Fibroblast of peridontal ligament (primary cell): ENCODE measurements around the gene TRIM44.
"Not testable (repeated sequence)": the region's sequence is repeated elsewhere in the genome, so short reads cannot be mapped to it uniquely, and the experiment has no call there.

Source experiments
- DNase-seq: peaks from one replicate; pipeline ENCODE4 v3.0.0-alpha.2; 2010; ENCODE audit errors: extremely low read depth

TRIM44 gene

DNA sequence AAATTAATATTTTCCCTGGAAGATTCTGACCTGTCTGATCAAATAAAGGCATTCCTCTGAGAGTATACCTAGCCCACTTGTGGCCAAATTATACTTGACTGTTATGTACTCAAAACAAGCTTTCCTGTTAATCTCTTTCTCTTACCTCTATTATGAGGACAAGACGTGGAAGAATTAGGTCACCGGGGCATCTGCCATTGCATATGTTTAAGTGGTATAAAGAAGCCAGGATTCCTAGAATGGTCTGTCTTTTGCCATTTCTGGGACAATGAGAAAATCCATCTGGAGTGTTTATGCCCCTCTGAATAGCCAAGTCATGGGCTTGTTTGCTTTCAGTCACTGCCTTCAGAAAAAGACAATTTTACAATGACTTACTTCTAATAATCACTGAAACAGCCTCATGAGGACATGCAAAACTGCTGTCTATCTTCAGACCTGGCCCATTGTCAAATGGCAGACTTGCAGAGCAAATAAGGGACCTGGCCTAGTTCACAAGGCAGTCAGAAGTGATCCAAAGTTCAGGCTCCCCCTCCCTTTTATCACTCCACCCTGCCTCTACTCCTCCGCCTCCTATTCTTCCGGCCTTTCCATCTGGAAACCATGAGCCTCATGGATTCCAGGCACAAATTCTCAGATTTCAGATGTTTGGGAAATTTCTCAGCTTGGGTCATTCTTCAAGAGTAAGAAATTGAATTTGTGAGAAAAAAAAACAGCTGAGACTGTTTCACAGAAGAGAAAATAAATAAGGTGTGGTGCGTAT, 153.2 kb downstream of the TRIM44 start:
- DNase-seq: peak; percentile 86

DNA sequence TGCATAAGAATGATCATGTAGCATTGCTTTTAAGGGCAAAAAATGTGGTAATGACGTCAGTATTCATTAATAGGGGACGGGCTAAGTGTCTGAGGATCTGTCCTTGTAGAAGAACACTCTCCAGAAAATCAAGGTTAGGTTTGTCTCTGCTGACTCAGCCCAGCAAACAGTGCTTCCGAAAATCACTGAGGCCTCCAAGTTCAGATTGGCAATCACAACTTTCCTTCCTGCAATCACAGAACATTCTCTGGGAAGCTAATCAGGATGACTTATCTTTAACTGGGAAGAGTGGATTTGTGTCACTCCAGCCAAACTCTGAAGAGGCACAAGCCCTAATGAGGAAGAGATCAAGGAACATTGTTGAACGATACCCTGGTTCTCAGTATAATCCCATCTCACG, 158.0 kb downstream of the TRIM44 start:
- no peak for DNase-seq

DNA sequence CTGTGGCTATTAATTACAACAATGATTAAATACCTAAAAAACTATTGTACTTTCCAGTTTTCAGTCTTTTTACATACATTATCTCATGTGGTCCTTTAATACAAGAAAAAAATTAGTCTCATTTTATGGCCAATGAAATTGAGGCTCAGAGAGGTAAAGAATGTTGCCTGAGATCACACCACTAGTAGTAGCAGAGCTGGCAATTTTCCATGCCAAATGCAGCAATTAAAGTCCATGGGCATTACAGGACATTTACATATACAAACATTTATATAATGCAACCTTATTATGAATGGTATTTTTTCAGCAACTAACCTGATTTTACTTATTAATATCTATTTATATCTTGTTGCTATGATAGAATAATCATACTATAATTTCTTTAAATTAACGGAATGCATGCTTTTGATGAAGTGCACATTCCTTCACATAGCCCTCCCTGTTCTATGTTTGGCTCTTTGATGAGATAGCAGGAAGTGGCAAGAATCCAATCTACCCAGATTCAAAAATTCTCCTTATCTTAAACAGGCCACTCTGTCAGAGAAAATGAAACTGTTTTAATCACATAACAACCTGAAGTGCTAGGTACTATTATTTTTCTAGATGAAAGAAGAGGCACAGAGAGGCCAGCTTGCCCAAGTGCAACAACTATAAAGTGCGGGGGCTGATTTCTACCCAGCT, 160.4 kb downstream of the TRIM44 start:
- DNase-seq: no peak

DNA sequence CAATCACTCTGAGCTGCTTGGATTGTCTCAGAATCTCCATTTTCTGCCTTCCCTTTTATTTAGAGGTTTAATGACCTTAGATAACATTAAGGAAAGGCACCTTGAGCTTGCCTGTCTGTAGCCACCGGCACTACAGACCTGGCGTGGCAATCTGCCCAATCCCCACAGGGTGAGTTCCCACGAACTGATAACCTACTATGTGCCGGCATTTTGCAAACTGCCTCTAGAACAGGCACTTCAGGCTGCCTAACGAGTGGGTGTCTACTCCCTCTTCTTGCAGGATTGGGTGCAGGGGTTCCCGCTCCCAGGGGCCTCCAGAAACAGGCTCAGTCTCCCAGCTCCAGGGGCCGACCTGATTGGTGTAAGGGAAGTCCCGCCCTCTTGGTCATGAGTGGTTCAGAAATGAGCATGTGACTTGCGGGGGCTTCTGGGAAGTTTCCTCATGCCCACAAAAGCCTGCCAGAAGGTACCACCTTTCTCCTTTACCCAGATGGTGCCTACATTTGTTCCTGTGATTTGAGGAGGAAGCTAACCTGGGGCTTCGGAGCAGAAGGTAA, 161.2 kb downstream of the TRIM44 start:
- no peak for DNase-seq

DNA sequence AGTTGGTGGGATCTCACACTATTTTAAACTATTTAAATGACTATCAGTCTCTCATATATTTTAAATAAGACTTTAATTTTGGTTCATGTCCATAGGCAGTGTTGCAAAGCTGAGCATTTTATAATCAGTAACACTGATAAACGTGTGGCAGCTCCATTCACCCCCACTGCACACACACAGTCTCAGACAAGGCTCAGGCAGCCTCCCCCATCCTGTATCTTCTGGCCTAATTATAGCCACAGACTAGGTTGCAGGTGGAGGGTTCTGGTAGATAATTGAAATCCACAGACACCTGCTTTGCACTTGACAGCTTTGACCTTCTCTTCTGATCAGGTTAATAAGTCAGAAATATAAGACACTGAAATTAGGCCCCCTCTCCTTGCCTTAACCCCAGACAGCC, 162.8 kb downstream of the TRIM44 start:
- no peak for DNase-seq

DNA sequence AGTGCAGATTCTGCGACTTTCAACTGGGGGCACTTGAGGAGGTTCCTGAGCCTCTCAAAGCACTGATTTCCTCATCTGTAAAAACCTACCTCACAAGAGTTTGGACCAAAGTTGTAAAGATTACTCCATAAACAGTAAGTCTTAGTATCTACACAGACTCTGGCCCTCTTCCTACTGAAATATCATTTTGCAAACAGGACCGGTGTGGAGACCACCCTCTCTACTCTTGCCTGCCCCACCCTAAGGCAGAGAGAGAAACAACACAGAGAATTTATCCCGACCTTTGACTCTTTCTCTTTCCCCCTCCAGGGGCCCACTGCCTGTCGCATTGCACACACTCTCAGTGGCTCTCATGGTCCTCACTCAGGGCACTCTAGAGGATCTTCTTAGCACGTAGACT, 163.4 kb downstream of the TRIM44 start:
- no peak for DNase-seq

DNA sequence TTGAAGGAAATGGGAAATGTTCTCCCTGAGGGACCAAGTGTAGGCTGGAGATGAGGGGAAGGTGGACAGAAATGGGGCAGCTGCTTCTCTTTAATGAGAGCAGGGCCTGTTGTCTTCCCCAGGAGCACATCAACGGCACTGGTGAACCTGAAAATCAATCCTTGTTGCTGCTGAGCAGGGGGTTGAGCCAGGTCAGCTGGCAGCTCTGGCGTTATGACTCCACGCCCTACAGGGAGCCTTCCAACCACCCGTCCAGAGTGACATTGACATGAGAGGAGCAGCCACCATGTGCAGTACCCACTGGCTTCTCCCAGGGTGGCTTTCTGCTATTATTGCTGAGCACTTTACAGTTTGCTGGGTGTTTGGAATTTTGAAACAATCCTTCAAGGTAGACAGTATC, 164.4 kb downstream of the TRIM44 start:
- no peak for DNase-seq

DNA sequence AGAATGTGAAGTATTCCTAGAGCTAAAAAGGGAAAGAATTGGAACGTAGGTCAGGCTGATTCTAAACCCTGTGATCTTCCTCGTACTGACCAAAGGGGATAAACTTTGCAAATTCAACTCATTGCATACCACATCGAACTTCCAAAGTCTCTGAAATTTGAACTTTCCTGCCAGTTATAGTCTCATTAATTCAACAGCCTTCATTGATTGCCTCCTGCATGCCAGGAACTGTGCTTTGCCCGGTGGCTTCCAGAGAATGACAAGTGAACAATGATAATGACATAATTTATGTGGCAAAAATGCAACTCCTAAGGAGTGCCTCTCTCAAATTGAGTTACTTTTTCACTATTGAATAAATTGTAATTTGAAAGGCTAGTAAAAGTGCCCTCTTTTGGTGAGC, 173.6 kb downstream of the TRIM44 start:
- DNase-seq: no peak

DNA sequence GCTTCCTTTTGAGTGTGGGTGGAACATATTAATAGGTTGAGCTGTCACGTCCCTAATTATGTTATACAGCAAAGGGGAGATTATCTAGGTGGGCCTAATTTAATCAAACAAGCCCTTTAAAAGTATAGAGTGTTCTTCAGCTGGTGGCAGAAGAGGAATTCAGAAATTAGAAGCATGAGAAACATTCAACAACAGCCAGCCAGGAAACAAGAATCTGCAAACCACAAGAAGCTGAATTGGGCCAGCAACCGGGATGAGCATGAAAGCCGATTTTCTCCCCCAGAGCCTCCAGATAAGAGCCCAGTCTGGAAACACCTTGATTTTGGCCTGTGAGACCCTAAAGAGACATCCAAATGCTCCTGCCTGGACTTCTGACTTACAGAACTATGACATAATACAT, 175.5 kb downstream of the TRIM44 start:
- DNase-seq: peak; percentile 16

DNA sequence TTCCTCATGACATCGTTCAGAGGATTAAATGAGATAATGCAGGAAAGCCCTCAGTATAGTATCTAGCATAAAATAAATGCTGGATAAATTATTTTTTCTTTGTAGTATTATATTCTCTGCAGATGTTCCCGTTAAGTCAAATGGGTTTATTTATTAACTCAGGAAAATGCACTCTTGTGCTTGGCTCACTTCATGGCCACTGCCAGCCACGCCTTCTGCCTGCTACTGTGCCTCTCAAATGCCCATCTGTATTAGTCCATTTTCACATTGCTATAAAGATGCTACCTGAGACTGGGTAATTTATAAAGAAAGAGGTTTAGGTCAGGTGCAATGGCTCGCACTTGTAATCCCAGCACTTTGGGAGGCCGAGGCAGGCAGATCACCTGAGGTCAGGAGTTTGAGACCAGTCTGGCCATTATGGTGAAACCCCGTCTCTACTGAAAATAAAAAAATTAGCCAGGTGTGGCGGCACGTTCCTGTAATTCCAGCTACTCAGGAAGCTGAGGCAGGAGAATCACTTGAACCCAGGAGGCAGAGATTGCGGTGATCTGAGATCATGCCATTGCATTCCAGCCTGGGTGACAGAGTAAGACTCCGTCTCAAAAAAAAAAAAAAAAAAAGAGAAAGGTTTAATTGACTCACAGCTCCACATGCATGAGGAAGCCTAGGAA, 176.3 kb downstream of the TRIM44 start:
- DNase-seq: not testable (repeated sequence)

DNA sequence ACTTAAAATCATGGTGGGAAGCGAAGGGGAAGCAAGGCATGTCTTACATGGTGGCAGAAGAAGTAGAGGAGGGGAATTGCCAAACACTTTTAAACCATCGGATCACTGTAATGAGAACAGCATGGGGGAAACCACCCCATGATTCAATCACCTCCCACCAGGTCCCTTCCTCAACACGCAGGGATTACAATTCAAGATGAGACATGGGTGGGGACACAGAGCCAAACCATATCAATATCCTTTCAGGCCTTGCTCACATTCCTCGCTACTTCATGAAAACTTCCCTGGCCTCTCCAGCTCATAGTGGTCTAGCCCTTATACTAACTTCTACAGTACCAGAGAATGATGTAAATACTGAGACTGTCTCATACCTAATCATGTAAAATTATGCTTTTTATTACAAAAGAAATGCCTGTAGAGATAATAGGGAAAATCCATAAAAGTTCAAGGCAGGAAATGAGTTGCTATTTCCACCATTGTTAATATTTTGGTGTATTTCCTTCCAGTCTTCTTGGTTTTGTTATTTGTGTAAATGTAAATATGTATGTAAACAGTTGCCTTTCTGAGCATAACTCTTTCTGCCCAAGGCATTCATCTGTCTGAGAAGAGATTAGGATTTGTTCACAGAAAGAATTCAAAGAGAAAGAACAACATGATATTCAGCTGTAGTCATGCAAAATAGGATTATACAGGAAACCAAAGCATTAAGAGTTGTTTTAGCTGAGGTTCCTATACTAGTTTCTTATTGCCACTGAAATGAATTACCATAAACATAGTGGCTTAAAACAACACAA, 177.0 kb downstream of the TRIM44 start:
- no peak for DNase-seq

DNA sequence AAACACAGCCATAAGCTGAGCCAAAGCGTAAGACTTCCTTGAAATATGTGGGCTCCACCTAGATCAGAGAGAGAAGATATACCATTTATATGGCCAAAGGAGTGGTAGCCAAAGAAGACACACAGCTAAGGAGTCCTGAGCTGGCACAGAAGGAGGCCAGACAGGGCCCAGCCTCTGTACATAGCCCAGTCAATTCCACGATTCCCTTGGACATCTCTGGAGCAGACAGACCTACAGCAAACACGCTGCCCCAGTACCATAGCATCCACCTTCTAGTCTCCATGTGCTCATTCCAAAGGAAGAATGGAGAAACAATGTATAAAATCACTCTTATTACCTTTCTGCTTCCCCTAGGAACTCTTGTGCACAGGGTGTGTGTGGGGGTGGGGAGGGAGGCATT, 179.2 kb downstream of the TRIM44 start:
- no peak for DNase-seq

DNA sequence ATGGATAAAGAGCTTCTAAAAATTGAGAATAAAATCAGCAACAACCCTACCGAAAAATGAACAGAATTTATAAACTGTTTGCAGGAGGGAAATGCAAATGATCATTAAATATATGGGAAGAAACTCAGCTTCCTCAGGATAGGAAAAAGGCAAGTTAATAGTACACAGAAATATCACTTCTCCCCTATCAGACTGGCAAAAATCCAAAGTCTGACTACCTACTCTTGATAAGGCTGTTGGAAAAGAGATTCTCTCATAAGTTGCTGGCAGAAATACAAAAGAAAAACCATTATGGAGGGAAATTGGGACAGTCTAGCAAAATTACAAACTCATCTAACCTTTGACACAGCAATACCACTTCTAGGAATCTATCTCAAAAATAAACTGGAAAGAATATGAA, 180.4 kb downstream of the TRIM44 start:
- DNase-seq: no peak

DNA sequence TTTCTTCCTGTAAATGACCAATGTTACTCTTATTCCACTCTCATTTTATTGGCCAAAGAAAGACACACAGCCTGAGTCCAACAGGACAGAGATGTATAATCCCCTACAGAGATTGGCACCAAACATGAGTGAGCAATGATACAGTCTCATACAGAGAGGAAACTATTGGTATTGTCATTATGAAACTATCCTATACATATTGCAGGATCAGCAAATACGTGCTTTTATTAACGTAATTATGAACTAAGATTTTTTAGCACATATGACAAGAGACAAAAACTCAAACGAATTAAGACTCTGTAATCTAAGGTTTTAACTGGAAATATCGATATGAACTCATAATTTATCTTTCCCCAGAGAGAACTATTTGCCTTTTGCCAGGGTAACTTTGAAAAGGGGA, 182.0 kb downstream of the TRIM44 start:
- DNase-seq: no peak

DNA sequence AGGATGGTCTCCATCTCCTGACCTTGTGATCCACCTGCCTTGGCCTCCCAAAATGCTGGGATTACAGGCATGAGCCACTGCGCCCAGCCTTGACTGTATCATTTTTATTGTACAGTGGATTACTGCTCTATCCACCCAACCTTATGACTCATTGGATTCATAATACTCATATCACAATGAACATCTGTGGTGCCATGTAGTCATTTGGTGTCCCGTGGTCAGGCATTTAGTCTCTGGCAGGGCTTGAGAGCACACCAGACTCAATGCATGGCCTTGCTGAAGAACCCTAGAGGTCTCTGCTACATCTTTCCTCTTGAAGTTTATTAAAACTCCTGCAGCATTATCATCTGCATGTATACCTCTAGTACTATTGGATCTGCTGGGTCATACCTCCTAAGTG, 183.3 kb downstream of the TRIM44 start:
- DNase-seq: no peak

DNA sequence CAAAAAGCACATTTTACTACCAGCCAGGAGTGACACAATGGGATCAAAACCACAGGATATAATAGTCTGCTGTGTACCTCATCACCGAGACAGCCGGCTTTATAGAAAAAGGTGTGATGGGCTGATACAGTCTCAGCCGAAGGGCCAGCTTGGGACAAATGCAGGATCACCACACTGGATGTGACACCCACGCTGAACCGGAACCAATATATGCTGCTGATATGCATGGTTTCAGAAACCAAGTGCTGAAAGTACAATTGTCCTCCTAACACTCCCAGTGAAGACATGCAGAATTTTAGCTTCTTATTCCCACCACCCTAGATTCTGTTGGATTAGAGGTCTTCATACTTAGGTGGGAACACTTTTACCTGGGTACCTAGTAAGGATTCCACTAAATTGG, 184.3 kb downstream of the TRIM44 start:
- DNase-seq: no peak

DNA sequence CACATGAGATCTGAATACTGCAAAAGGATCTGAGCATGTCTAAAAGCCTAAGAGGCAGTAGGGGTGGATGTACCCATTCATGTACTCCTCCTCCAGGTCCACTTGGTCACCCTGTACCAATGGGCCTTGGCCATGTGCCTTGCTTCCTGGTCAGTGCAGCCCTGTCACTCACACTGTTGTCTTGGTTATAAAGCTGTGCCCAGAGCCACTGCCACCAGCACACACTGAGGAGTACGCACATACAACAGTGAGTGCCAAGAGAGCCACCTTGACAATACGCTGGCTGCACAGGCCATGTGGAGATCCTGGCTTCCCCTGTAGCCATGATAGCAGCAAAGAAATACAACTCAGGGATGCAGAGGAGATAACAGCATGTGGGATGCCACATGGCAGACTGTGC, 184.9 kb downstream of the TRIM44 start:
- DNase-seq: no peak

DNA sequence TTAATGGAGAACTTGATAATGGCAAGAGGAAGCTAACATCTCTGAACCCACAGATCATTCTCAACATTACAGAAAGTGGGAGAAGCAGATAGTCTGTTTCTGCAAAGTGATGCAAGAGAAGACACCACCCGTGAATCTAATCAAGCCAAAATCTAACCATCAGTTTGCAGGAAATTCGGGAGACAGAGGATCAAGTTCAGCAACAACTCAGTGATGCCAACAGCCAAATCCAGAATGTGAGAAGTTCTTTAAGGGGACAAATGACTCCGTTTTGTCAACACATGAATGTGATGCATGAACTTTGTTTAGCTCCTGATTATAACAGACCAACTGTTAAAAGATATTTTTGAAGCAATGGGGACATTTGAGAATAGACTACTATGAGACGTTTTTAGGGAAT, 186.0 kb downstream of the TRIM44 start:
- no peak for DNase-seq

DNA sequence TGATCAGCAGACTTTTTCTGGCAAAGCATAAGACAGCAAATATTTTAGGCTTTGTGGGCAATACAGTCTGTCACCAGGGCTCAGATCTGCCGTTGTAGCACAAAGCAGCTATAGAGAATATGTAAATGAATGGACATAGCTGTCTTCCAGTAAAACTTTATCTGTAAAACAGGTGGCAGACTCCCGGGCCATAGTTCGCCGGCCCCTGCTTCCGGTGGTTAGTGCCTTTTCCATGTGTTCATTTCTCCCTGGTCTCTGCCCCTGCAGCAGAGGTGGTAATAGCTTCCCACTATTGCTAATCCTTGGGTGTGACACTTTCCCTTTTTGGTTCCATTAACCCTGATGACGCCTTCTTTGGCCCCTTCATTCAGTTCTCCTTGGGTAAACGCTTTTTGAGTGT, 187.6 kb downstream of the TRIM44 start:
- no peak for DNase-seq

DNA sequence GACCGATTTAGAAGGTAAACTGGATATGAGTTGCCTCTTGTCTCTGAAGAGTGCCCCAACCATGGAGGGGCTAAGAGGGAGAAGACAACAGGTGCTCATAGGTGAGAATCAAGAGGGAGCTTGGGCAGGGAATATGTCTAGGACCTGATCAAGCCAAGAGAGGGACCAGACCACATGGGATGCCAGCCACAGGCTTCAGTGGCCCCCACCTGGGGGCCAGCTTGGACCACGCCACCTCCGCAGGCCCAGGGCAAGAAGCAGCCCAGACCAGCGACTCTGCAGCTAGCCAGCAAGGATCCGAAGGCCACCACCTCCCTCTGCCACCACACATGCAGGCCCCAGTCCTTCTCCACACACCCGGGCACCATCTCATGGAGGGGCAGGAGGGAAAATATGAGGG, 188.8 kb downstream of the TRIM44 start:
- DNase-seq: no peak

DNA sequence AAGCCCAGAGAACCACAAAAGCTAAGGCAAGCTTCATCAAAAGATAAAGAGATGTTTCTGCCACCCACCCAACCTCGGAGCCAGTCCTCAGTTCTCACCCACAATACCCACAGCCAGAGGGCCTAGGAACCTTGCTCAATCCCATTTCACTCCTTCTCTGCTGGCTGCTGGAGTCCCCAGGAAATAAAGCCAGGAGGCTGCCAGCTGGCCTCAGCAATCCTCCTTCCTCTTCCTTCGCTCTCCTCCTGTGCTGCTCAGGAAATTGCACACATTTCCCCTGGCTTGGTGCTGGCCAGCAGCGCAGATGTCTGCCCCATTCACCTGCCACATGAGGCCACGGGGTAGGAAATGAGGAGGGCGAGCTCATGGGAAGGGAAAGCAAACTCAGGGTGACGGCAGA, 189.5 kb downstream of the TRIM44 start:
- no peak for DNase-seq

DNA sequence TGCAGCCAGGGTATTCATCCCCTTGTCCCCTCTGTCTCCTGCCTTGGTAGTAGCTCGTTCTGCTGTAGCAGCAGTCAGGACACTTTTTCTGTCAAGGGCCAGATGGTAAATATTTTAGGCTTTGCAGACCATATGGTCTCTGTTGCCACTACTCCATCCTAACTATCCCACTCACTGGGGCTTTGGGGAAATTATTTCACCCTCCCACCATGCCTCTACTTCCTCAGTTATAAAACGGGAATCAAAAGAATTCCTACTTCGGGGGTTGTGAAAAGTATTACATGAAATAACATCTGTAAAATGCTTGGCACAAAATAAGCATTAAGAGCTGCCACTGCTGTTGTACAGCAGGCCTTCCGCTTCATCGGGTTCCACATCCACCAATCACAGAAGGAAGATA, 191.4 kb downstream of the TRIM44 start:
- no peak for DNase-seq
